HG03575 (cell line): ENCODE results near the gene RASSF9.
A peak's percentile ranks its signal among the peaks of the same experiment; 100 is the strongest.

Source experiments
- ATAC-seq: cut with Tn5 transposase; IDR thresholded peaks from one replicate; pipeline ENCODE4 v1.9.1; 2021; ENCODE audit not compliant: unreplicated experiment, insufficient number of reproducible peaks, low FRiP score; ENCODE audit errors: extremely low read depth

RASSF9 gene

GRCh38 chr12:85836197-85837090 is at the start of gene RASSF9:
TSS of gene RASSF9 (minus strand) at chr12:85836409. CDS start at chr12:85836201, 208 bp downstream.
- no peak for ATAC-seq

DNA sequence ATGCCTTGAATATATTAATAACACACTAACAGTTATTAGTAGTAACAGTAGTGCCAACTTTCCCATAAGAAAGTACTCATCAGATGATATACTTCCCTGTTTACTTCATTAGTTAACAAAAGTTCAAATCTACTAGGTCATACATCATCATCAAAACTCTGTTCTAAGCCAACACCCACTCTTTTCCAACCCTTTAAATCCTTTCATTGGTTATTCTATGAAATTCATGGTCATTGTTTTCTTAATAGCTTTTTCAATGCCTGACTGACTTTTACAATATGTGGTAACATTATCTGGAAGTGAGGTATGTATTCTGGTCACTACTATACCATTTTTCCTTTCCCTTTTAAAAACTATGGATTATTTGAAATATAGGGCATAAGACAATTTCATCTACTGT is 47.6 kb upstream of the RASSF9 start:
- no peak for ATAC-seq

GRCh38 chr12:85877459-85877858 is 41.2 kb upstream of the RASSF9 start:
- ATAC-seq, result no peak

- ATAC-seq, result peak; percentile 57
Measured at GRCh38 chr12:85874031-85874461, 37.8 kb upstream of the RASSF9 start, which contains the start of gene NTS. TSS of gene NTS (plus strand) at chr12:85874295. CDS start at chr12:85874404, 109 bp downstream.

GRCh38 chr12:85872497-85873091 is 36.4 kb upstream of the RASSF9 start:
- ATAC-seq, result peak; percentile 67

DNA sequence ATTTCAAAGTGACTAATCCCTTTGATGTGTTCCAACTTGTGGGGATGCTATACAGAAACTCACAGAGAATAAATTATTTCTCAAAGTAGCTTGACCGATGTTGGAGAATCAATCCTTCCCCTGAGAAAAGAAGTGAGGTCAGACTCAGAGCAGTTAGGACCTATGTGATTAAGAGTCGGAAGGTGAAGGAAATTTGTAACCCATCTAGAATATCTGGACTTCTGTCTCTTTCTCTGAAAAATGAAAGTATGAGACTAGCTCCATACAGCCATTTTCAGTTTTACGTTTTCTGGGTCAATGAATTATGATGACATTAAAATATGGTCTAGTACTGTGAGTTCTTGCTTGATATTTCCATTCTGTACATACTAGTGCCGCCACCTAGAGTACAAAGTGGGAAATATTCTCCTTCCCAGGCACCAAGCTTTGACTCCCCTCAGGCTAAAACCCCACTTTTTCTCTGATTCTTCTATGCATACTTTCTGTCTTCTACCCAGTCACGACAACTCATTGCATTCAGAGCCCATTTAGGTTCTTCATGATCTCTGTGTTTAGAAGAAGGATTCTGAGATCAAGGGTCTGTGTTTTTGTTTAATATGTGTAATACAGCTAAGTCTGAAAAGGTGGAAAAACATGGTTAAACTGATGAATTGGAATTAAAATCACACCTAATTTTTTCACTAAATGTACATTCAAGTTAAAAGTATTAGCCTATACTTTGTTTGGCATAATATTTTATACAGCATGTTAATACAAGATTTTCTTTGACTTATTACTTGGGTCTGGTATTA is 31.0 kb upstream of the RASSF9 start:
- ATAC-seq, result peak; percentile 92

DNA sequence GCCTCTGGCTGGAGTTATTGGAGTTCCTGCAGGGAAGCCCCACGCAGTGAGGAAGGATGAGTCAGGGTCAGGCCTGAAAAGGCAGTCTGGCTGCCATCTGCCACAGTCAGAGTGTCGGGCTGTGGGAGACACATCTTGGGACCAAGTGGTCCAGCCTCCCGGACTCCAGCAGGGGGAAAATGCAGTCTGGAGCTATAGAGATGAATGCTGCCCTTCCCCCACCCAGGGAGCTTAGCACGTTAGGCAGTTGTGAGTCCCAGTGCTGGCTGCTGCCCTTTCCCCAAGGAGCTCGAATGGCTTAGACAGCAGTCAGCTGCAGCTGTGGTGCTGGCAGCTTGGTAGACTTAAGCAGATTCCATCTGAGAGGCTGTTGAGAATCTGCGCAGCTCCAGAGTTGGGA is 29.7 kb upstream of the RASSF9 start:
- ATAC-seq, result no peak

DNA sequence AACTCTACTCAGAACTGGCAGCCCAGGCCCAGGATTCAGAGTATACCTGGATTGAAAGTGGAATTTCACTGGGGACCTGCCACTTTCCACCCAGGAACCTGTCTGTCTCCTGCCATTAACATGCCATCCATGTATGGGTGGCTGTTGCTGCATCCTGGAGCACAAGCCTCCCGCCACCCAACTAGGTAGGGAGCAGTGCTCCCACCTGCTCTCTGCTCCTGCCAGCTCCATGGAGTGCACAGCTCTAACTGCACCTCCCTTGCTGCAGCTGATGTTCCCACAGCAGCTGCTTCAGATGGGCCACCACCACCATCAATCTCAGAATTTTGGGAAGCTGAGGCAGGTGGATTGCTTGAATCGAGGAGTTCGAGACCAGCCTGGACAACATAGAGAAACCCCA is 20.8 kb upstream of the RASSF9 start:
- no peak for ATAC-seq

DNA sequence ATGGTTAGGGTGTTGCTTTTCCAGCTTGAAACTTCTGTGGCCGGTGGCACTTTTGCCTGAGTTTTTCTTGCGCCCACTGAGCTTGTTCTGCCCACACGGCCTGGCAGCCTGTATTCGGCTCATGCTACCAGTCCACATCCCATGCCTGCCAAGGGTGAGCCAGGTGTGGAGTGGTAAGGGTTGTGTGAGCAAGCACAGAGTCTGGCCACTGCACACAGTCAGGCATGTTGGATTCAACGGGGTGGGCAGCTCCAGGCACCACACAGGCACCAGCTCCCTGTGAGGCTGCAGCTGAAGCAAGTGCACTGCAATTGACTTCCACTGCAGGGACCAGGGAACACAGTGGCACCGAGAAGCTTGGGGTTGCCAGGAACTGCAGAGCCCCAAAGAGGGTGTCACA is 19.1 kb upstream of the RASSF9 start:
- no peak for ATAC-seq

GRCh38 chr12:85849344-85849743 is 13.1 kb upstream of the RASSF9 start:
- ATAC-seq, result no peak

- no peak for ATAC-seq
Measured at GRCh38 chr12:85843606-85844310, 7.5 kb upstream of the RASSF9 start.

- ATAC-seq, result no peak
Measured at GRCh38 chr12:85835426-85836196, 598 bp downstream of the RASSF9 start.

GRCh38 chr12:85834378-85834777 is 1.8 kb downstream of the RASSF9 start:
- ATAC-seq, result no peak

- ATAC-seq, result no peak
Measured at GRCh38 chr12:85833579-85833978, 2.6 kb downstream of the RASSF9 start.

GRCh38 chr12:85831327-85831990 is 4.8 kb downstream of the RASSF9 start:
- ATAC-seq, result no peak

- ATAC-seq, result no peak
Measured at GRCh38 chr12:85829391-85829790, 6.8 kb downstream of the RASSF9 start.

GRCh38 chr12:85828576-85828975 is 7.6 kb downstream of the RASSF9 start:
- no peak for ATAC-seq

DNA sequence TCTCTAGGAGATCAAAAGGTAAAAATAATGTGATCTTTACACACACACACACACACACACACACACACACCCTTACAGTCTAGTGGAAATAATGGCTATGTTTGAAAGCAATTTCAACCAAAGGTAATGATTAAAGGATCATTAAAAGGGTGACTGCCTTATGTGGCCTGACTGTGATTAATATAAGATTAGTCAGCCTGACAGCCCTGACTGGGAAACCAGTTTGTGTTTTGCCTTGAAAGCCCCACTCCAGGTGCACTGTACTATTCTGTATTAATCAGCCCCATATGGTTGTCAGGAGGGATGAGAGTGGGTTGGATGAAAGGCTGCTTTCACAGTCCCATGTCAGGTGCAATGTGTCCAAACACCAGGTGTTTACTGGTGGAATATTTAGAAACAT is 10.5 kb downstream of the RASSF9 start:
- no peak for ATAC-seq
